Fibroblast of pulmonary artery (primary cell): Measurements from ENCODE around the gene PPP1CA.

Source experiments
- DNase-seq: peaks from one replicate; pipeline ENCODE4 v3.0.0-alpha.2; 2010; ENCODE audit warnings: low read depth
- H3K4me3 ChIP-seq: replicated peaks from 2 replicates; pipeline ENCODE4 v1.5.1; 2011; ENCODE audit warnings: low read depth, mild to moderate bottlenecking, control low read depth, low read length, moderate library complexity
- TF ChIP-seq, protein P1 (sequence below): IDR thresholded peaks from 2 replicates; pipeline ENCODE4 v1.5.1; 2011; ENCODE audit warnings: mild to moderate bottlenecking, control low read depth, low read length, inconsistent platforms; ENCODE audit errors: missing control alignments

The PPP1CA gene

DNA sequence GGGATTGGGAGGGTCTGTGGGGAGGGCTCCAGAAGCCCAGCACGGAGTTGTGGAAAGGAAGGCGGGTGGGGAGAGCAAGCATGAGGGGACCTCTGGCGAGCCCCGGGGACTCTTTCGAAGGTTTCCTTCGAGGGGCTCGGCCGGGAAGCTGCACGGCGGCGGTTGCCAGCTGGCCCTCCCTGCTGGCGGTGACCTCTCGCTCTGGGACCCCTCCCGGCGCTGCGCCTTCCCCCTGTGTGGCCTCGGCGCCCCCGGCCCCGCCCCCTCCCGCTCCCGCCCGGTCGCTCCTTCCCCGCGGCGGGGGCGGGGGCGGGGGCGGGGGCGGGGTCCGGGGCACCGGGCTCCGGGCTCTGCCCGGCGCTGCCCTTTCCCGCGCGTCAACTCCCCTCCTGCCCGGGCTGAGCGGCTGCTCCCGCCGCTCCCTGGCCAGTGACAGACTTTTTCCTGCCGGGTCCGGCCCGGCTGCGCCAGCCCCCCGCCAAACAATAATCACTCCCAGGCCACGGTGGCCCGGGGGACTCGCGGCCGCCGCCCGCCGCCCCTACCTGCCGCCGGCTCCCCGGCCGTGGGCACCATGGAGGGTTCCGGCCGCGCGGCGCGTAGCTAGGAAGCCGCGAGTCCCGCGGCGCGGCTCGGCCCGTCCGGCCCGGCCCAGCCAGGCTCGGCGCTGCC, 29.2 kb downstream of the PPP1CA start:
- no peak for DNase-seq

DNA sequence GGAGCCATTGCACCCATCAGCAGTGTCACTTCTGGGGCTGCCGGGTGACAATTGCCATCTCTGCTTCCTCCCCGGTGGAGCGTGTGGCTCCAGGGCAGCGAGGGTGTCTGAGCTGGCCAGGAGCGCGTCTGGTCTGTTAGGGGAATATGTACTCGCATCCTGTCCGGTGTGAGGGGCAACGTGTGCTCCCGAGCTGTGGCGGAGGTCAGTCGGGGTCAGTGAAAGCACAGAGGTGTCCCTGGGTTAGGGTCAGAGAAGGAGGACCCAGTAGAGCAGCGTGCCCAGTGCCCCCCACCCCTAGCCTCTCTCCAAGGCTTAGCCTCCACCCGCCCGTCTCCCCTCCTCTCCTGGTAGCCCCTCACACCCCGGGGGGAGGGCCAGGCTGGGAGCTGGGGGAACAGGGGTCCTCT, 29.7 kb downstream of the PPP1CA start:
- H3K4me3 ChIP-seq: peak overlapping the region; percentile 64
- DNase-seq: no peak
- TF ChIP-seq, protein P1, sequence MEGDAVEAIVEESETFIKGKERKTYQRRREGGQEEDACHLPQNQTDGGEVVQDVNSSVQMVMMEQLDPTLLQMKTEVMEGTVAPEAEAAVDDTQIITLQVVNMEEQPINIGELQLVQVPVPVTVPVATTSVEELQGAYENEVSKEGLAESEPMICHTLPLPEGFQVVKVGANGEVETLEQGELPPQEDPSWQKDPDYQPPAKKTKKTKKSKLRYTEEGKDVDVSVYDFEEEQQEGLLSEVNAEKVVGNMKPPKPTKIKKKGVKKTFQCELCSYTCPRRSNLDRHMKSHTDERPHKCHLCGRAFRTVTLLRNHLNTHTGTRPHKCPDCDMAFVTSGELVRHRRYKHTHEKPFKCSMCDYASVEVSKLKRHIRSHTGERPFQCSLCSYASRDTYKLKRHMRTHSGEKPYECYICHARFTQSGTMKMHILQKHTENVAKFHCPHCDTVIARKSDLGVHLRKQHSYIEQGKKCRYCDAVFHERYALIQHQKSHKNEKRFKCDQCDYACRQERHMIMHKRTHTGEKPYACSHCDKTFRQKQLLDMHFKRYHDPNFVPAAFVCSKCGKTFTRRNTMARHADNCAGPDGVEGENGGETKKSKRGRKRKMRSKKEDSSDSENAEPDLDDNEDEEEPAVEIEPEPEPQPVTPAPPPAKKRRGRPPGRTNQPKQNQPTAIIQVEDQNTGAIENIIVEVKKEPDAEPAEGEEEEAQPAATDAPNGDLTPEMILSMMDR: no peak

More for the DNA sequence above, 29.2 kb downstream of the PPP1CA start:
- TF ChIP-seq, protein P1: no peak
- peak overlapping the region; percentile 64 for H3K4me3 ChIP-seq

DNA sequence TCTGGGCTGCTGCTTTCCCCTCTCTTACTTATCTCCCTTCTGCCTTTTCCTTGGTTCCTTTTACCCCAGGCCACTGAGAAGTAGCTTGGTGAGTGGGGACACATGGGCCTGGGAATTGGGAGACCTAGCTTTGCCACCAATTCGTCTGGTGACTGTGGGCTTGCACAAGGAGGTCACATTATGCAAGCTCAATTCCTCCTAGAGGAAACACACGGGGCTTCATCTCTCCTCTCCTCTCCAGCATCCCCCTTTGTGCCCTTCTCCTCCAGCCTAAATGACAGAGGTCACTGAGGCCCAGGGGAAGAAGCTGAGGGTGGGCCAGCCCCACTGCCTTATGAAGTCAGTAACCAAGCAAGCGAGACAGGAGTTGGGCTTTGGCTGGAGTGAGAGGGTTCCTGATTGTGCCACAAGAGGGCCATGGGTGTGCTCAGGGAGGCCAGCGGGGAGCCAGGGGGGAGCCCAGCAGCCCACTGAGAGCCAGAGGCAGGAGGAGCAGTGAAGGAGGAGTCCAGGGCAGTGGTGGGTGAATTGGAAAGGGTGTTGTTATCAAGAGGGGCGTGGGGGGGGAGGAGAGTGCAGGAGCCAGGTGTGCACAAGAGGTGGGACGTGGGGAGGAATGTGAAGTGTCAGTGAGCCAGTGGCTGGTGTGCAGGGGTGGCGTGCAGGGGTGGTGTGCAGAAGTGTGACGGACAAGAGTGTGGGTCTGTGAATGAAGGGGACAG, 30.3 kb downstream of the PPP1CA start:
- DNase-seq: peak; percentile 61
- TF ChIP-seq, protein P1: peak; percentile 53

DNA sequence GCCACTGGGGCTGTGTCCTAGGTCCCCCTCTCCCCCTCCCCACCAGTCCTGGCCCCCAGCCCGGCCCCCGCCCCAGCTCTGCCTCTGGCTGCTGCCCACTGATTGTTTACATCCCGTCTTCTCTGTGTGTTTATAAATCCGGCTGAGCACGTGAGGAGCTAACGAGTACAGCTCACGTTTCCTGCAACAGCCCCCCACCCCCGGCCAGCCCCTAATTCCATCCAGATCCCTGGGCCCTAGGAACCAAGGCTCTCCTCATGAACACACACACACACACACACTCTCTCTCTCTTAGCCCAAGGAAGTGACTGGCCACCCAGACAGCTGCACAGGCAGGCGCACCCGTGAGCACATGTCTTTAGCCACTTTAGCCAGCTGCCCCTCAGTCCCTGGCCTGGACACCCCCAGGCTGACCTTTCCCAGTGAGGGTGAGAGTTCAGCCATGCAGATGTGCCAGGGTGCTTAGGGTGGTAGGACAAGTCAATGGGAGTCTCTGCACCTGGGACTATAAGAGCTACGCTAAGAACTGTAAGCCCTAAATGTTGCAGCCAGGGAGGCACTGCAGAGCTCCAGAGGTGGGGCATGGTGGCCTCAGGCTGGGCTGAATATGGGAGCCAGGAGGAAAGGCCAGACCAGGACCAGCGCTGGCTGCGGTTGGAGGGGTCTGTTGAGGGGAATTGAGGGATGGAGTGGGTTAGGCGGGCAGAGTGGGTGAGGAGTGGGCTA, 31.1 kb downstream of the PPP1CA start:
- peak; percentile 55 for DNase-seq
- peak overlapping the region; percentile 64 for H3K4me3 ChIP-seq
- TF ChIP-seq, protein P1: no peak

More for the DNA sequence above, 30.3 kb downstream of the PPP1CA start:
- peak overlapping the region; percentile 64 for H3K4me3 ChIP-seq

DNA sequence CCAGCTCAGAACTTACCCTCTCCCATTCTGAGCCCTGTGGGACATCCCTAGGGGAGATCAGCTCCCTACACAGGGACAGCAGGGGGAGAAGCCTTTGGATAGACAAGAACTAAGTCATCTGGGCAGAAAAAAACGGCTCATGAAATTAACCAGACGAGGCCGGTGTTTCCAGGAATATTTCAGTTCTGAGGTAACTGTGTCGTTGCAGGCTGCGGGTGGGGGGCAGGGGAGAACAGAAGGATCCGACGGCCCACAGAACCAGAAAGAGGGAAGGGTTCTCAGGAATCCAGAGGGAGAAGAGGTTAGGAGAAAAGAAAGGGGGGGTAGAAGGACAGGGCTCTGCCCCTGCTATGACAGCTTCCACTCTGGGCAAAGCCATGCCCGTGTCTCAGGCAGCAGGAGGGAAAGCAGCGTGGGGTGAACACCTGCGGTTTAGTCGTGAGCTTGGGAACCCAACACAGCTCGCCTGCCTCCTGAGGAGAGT, 31.8 kb downstream of the PPP1CA start:
- peak; percentile 42 for DNase-seq
- H3K4me3 ChIP-seq: no peak overlapping the region
- TF ChIP-seq, protein P1: no peak

DNA sequence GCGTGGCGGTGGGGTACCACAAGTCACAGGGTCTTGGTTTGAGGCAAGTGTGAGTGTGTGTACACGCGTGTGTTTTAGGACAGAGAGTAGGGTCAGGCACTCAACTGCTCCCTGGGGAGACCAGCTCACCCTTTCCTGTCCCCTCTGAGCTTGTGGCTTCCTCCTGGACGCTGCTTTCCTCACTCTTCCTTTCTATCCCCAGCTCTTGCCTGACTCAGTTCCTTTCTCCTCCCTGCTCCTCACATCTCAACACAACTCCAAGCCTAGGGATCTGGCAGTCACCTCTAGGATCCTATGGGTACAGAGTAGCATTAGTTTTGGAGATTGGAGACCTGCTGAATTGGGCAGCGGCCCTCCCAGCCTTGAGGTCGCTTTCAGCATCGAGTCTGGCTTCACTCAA, 32.4 kb downstream of the PPP1CA start:
- no peak for DNase-seq
- TF ChIP-seq, protein P1: no peak
- H3K4me3 ChIP-seq: no peak overlapping the region
